ENCODE data around the gene UNCX. TPM values are rescaled to one million over a fixed set of nuclear protein-coding genes. Genes with fewer than 3 reads are reported as not detected.

UNCX gene
- total RNA-seq, 4 donors from 2014 or later, result not detected

DNA sequence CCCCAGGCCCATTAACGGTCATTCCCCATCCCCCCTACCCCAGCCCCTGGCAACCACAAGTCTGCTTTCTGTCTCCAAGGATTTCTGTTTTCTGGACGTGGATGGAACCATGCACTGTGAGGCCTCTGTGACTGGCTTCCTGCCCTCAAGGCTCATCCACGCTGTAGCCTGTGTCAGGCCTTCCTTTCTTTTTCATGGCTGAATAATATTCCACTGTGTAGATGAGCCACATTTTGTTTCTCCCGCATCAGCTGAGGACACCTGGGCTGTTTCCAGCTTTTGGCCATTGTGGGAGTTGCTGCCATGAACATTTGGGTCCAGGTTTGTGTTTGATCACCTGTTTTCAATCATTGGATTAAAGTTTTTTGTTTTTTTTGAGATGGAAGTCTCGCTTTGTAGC is 50.0 kb downstream of the UNCX start:
- no peak for DNase-seq (ENCODE audit: low spot score in 2 of 2)
- 69 to 76% methylated on average over 5 of the region's 5 CpGs for WGBS, 2 donors
- intact Hi-C loops (cut with DNase I; ENCODE audit: low total_unique reads), result no loop called here
- TF ChIP-seq, protein P1, sequence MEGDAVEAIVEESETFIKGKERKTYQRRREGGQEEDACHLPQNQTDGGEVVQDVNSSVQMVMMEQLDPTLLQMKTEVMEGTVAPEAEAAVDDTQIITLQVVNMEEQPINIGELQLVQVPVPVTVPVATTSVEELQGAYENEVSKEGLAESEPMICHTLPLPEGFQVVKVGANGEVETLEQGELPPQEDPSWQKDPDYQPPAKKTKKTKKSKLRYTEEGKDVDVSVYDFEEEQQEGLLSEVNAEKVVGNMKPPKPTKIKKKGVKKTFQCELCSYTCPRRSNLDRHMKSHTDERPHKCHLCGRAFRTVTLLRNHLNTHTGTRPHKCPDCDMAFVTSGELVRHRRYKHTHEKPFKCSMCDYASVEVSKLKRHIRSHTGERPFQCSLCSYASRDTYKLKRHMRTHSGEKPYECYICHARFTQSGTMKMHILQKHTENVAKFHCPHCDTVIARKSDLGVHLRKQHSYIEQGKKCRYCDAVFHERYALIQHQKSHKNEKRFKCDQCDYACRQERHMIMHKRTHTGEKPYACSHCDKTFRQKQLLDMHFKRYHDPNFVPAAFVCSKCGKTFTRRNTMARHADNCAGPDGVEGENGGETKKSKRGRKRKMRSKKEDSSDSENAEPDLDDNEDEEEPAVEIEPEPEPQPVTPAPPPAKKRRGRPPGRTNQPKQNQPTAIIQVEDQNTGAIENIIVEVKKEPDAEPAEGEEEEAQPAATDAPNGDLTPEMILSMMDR (IDR thresholded peaks at IDR 0.05), result no peak
- TF ChIP-seq POLR2A (IDR thresholded peaks at IDR 0.05), result no peak
- H3K4me3 ChIP-seq (ENCODE audit: low read depth, poor library complexity, severe bottlenecking), result no peak overlapping the region

DNA sequence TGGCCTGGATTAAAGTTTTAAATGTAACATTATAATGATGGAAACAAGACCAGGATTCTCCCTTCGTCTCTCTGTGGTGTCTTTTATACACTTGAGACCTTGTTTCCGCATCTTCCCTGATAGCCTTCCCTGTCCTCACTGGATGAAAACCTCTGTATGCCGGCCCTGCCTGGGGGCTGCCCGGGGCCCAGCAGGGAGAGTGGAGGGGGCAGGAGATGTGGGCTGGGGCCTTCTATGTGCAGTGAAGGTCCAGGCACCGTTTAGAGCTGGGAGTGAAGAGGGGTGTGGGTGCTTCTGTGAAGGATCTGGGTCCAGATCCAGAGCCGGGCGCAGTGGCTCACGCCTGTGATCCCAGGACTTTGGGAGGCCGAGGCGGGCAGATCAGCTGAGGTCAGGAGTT is 50.7 kb downstream of the UNCX start:
- WGBS, 2 donors, result 73 to 76% methylated on average over 10 of the region's 10 CpGs
- H3K4me3 ChIP-seq (ENCODE audit: low read depth, poor library complexity, severe bottlenecking), result no peak overlapping the region
- TF ChIP-seq, protein P1 (IDR thresholded peaks at IDR 0.05), result no peak
- TF ChIP-seq POLR2A (IDR thresholded peaks at IDR 0.05), result no peak
- intact Hi-C loops (cut with DNase I; ENCODE audit: low total_unique reads), result no loop called here
- DNase-seq (ENCODE audit: low spot score in 2 of 2), result no peak

DNA sequence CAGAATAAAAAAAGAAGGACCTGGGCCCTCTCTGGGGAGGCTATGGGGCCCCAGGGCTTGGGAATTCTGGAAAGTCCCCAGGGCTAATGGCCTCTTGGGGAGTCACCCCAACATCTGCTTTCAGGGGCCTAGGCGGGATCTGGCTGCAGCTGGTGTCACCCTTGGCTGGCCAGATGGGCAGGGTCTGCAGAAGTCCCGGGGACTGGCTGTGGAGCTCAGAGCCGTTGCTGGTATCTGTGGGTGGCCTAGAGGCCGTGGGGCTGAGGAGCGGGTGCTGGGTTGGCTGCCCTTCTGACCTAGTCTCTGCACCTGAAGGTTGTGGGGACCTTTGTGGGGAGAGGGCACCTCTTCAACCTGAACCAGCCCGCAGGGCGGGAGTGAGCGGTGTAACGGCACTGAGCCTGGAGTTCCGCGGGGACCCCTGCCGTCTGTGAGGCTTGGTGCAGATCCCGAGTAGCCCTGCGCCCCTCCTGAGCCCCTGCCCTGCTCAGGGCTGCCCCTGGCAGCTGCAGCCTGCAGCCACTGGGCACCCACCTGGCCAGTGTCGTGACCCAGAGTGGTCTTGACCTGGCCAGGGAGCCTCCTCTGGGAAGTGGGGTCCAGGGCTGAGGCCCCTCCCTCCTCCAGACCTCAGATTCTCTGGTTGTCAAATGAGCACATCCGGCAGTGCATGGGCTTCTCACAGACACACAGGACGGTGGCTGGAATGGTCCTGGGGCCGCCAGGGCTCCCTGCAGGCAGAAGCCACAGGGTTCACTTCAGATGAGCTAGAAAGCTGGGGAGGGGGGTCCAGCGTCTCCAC is 51.5 kb downstream of the UNCX start:
- H3K4me3 ChIP-seq (ENCODE audit: low read depth, poor library complexity, severe bottlenecking), result no peak overlapping the region

DNA sequence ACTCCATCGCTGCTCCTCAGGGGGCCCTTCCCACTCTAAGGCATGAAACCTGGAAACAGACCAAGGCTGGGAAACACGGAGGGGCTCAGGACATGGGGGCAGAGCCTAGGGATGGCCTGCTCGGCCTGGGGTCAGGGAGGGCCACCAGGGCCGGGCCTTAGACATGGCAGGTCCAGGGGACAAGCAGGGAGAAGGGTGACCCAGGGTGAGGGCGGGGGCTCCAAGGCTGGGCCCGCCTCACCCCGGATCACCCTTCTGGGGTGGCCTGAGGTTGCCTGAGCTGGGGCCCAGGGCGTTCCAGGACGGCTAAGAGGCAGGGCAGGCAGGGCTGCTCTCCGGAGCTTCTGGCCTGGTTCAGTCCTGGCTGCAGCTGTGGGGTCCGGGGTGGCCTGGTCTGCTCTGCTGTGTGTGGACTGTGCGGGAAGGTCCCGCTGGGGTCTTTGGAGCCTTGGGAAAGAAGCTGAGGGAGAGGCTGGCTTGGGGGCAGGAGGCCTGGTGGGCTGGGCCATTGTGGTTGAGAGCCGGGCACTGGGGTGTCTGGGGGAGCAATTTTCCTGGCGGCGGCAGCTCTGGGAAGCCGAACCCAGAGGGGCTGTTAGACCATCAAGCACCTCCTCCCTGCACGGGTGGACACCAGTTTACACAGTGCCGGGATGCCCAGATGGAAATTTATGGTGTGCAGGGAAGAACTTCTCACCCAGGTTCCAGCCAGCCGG is 52.2 kb downstream of the UNCX start:
- intact Hi-C loops (cut with DNase I; ENCODE audit: low total_unique reads), result no loop called here
- no peak for DNase-seq (ENCODE audit: low spot score in 2 of 2)
- TF ChIP-seq POLR2A (IDR thresholded peaks at IDR 0.05), result no peak
- TF ChIP-seq, protein P1 (IDR thresholded peaks at IDR 0.05), result no peak
- 77 to 79% methylated on average over 20 of the region's 20 CpGs for WGBS, 2 donors
- no peak overlapping the region for H3K4me3 ChIP-seq (ENCODE audit: low read depth, poor library complexity, severe bottlenecking)

More for the DNA sequence above, 51.5 kb downstream of the UNCX start:
- DNase-seq (ENCODE audit: low spot score in 2 of 2), result no peak
- intact Hi-C loops (cut with DNase I; ENCODE audit: low total_unique reads), result no loop called here
- TF ChIP-seq, protein P1 (IDR thresholded peaks at IDR 0.05), result no peak
- TF ChIP-seq POLR2A (IDR thresholded peaks at IDR 0.05), result no peak
- 74 to 80% methylated on average over 18 to 19 of the region's 19 CpGs for WGBS, 2 donors

DNA sequence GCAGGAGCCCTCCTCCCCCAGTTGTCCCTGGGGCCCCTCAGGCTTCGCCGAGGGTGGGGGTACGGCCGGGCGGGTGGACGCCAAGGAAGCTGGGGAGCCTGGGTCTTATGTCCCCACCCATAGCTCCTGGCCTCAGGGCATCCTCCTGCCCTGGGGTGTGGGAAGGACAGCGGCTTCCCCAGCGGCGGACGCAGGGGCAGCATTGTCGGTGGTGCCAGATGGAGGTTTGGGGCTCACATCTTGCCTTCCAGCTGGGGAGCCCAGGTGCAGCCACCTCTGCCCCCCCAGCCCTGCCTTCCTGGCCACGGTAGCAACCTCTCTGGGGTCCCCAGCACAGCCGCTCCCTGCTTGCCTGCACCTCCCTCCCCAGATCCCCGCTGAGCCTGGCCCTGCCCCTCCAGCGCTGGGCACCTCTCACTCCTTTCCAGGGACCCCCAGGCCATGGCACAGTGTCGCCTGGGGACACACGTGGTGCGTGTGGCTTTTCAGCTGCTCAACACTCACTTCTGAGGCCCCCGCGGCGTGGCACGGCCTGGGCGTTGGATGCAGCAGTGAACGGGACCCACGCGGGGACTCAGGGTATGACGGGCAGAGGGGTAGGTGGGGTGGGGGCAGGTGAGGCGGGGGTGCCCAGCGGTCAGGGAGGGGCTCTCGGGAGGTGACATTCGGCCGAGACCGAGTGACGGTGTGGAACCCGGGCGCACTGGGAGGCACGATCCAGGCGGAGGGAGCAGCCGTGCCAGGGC is 53.1 kb downstream of the UNCX start:
- 64 to 65% methylated on average over 31 to 39 of the region's 39 CpGs for WGBS, 2 donors
- DNase-seq (ENCODE audit: low spot score in 2 of 2), result no peak
- H3K4me3 ChIP-seq (ENCODE audit: low read depth, poor library complexity, severe bottlenecking), result no peak overlapping the region
- intact Hi-C loops (cut with DNase I; ENCODE audit: low total_unique reads), result no loop called here
- TF ChIP-seq, protein P1 (IDR thresholded peaks at IDR 0.05), result no peak
- TF ChIP-seq POLR2A (IDR thresholded peaks at IDR 0.05), result no peak

Other genes with a start within 250 kb of the UNCX start
- gene CYP2W1, start 249.7 kb upstream of the UNCX start, total RNA-seq, result 10 to 100 TPM; 11.7 to 31.6 (median 19.3) TPM
- gene GPR146, start 188.3 kb upstream of the UNCX start, total RNA-seq, result 10 to 100 TPM; 26.9 to 61.7 (median 39.0) TPM
- gene GPER1, start 144.8 kb upstream of the UNCX start, total RNA-seq, result 1 to 10 TPM; 1.1 to 4.5 (median 3.1) TPM
- gene ZFAND2A, start 72.7 kb upstream of the UNCX start, total RNA-seq, result 10 to 100 TPM in 3 of 4 donors, 1 to 10 TPM in 1; 9.4 to 26.0 (median 22.8) TPM
- gene MICALL2, start 226.6 kb downstream of the UNCX start, total RNA-seq, result 10 to 100 TPM; 10.4 to 17.0 (median 14.0) TPM

All from lower leg skin (tissue), 4 donors.